ENCODE measurements around the gene TXNRD2. TPM values are rescaled to one million over a fixed set of nuclear protein-coding genes. Genes with fewer than 3 reads are reported as not detected.
"Not testable (repeated sequence)": the region's sequence is repeated elsewhere in the genome, so short reads cannot be mapped to it uniquely, and the experiment has no call there.

TXNRD2 gene
- total RNA-seq, 1 donor from 2014 or later: 104 TPM

GRCh38 chr22:19849835-19850762 lies 91.5 kb downstream of the TXNRD2 start:
- DNase-seq (ENCODE audit: extremely low read depth, low read depth, low spot score): no peak

- DNase-seq (ENCODE audit: extremely low read depth, low read depth, low spot score): no peak
Measured at GRCh38 chr22:19848298-19849224, 93.1 kb downstream of the TXNRD2 start.

- no peak for DNase-seq (ENCODE audit: extremely low read depth, low read depth, low spot score)
Measured at GRCh38 chr22:19847345-19847632, 94.3 kb downstream of the TXNRD2 start.

GRCh38 chr22:19846620-19847344 lies 94.8 kb downstream of the TXNRD2 start:
- DNase-seq (ENCODE audit: extremely low read depth, low read depth, low spot score): no peak

- no peak for DNase-seq (ENCODE audit: extremely low read depth, low read depth, low spot score)
Measured at GRCh38 chr22:19845054-19845722, 96.4 kb downstream of the TXNRD2 start.

GRCh38 chr22:19844377-19845053 lies 97.1 kb downstream of the TXNRD2 start:
- DNase-seq (ENCODE audit: extremely low read depth, low read depth, low spot score): no peak

GRCh38 chr22:19843857-19844376 lies 97.7 kb downstream of the TXNRD2 start:
- no peak for DNase-seq (ENCODE audit: extremely low read depth, low read depth, low spot score)

- no peak for DNase-seq (ENCODE audit: extremely low read depth, low read depth, low spot score)
Measured at GRCh38 chr22:19843107-19843856, 98.3 kb downstream of the TXNRD2 start.

- no peak for DNase-seq (ENCODE audit: extremely low read depth, low read depth, low spot score)
Measured at GRCh38 chr22:19842393-19843106, 99.1 kb downstream of the TXNRD2 start.

GRCh38 chr22:19841641-19842392 lies 99.8 kb downstream of the TXNRD2 start:
- no peak for DNase-seq (ENCODE audit: extremely low read depth, low read depth, low spot score)

- DNase-seq (ENCODE audit: extremely low read depth, low read depth, low spot score): no peak
Measured at GRCh38 chr22:19840955-19841640, 100.5 kb downstream of the TXNRD2 start.

GRCh38 chr22:19840059-19840458 lies 101.6 kb downstream of the TXNRD2 start:
- DNase-seq (ENCODE audit: extremely low read depth, low read depth, low spot score): no peak

GRCh38 chr22:19837915-19838314 lies 103.7 kb downstream of the TXNRD2 start:
- no peak for DNase-seq (ENCODE audit: extremely low read depth, low read depth, low spot score)

- DNase-seq (ENCODE audit: extremely low read depth, low read depth, low spot score): no peak
Measured at GRCh38 chr22:19836512-19836911, 105.1 kb downstream of the TXNRD2 start.

GRCh38 chr22:19834599-19834998 lies 107.0 kb downstream of the TXNRD2 start:
- DNase-seq (ENCODE audit: extremely low read depth, low read depth, low spot score): no peak

GRCh38 chr22:19833327-19833726 lies 108.3 kb downstream of the TXNRD2 start:
- not testable (repeated sequence) for DNase-seq (ENCODE audit: extremely low read depth, low read depth, low spot score)

Data from glomerular endothelial cell (primary cell).